Measurements from ENCODE around the gene GNAI1. TPM values are rescaled to one million over a fixed set of nuclear protein-coding genes. Genes with fewer than 3 reads are reported as not detected.

Gene GNAI1
- total RNA-seq, 1 donor from 2014 or later, result 36.0 TPM

GRCh38 chr7:80272560-80273239, 138.1 kb downstream of the GNAI1 start:
- intact Hi-C loops (cut with DNase I), result no loop called here
- H3K4me3 ChIP-seq, result no peak overlapping the region
- no peak for ATAC-seq
- H3K27ac ChIP-seq, result no peak overlapping the region
- H3K36me3 ChIP-seq, result no peaks in the 10 kb centered on the region
- TF ChIP-seq, protein P1, sequence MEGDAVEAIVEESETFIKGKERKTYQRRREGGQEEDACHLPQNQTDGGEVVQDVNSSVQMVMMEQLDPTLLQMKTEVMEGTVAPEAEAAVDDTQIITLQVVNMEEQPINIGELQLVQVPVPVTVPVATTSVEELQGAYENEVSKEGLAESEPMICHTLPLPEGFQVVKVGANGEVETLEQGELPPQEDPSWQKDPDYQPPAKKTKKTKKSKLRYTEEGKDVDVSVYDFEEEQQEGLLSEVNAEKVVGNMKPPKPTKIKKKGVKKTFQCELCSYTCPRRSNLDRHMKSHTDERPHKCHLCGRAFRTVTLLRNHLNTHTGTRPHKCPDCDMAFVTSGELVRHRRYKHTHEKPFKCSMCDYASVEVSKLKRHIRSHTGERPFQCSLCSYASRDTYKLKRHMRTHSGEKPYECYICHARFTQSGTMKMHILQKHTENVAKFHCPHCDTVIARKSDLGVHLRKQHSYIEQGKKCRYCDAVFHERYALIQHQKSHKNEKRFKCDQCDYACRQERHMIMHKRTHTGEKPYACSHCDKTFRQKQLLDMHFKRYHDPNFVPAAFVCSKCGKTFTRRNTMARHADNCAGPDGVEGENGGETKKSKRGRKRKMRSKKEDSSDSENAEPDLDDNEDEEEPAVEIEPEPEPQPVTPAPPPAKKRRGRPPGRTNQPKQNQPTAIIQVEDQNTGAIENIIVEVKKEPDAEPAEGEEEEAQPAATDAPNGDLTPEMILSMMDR (IDR thresholded peaks at IDR 0.05), result no peak
- DNase-seq, result no peak
- H3K4me1 ChIP-seq, result peaks cover 3% of the 10 kb centered on the region
- no peaks in the 10 kb centered on the region for H3K9me3 ChIP-seq
- H3K27me3 ChIP-seq, result no peaks in the 10 kb centered on the region

DNA sequence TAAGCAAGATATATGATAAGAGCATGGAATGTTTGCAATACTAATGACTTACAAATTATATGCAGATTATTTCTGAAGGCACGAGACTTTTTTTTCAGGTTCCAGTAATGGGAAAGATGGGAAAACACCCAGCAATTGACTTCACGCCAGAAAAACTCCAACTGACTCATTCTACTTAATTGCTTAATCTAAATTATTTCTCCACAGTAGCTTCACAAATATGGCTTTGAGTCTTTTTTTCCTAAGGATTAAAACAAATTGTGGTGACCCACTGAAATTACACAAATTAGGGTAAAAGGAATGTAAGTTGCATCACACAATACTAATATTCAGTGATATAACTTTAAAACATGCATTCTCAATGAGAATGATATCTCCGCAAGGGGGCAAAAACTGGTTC, 138.7 kb downstream of the GNAI1 start:
- ATAC-seq (no peak), DNase-seq (no peak)
- intact Hi-C loops (cut with DNase I), result no loop called here
- Histone ChIP-seq H3K4me3 (no peak overlapping the region), H3K36me3 (no peaks in the 10 kb centered on the region), H3K27me3 (no peaks in the 10 kb centered on the region), H3K9me3 (no peaks in the 10 kb centered on the region), H3K27ac (no peak overlapping the region), H3K4me1 (peaks cover 9% of the 10 kb centered on the region)
- TF ChIP-seq, protein P1 (IDR thresholded peaks at IDR 0.05), result no peak

- Histone ChIP-seq H3K4me1 (peaks cover 10% of the 10 kb centered on the region), H3K27ac (no peak overlapping the region), H3K4me3 (no peak overlapping the region), H3K36me3 (no peaks in the 10 kb centered on the region), H3K9me3 (no peaks in the 10 kb centered on the region), H3K27me3 (no peaks in the 10 kb centered on the region)
- no peak for ATAC-seq
- TF ChIP-seq, protein P1 (IDR thresholded peaks at IDR 0.05), result no peak
- intact Hi-C loops (cut with DNase I), result no loop called here
- no peak for DNase-seq
Observed at GRCh38 chr7:80275192-80275605, 140.6 kb downstream of the GNAI1 start.
